ENCODE data around the gene ABL2. TPM values are rescaled to one million over a fixed set of nuclear protein-coding genes. Genes with fewer than 3 reads are reported as not detected.

The ABL2 gene
- total and polyA plus RNA-seq, 9 of the 15 experiments (the other 6 are each of a cell fraction or from before 2014, with no cell fraction given): 1.4 to 15.0 (median 8.6) TPM

GRCh38 chr1:179129702-179130473 is 99.6 kb downstream of the ABL2 start (continued):
- no peak; the same call in 1 of the 2 replicates for TF ChIP-seq ADNP (tag; IDR thresholded peaks at IDR 0.05)
- no peak for TF ChIP-seq ZNF586 (CRISPR knock-in tag; conservative IDR thresholded peaks at IDR 0.05)
- no peak for TF ChIP-seq HIVEP1 (CRISPR knock-in tag; IDR thresholded peaks at IDR 0.05)
- no peak for TF ChIP-seq HCFC1 (IDR thresholded peaks at IDR 0.05; ENCODE audit: low read depth, low read length)
- TF ChIP-seq YY1 (IDR thresholded peaks at IDR 0.05; ENCODE audit: borderline replicate concordance in 1 of 3, control insufficient read depth in 1 of 3, extremely low read depth in 1 of 3, insufficient read depth in 3 of 3, insufficient read length in 1 of 3, insufficient replicate concordance in 2 of 3, low read depth in 1 of 3, low read length in 2 of 3): no peak
- TF ChIP-seq XRCC3 (IDR thresholded peaks at IDR 0.05): no peak
- no peak for TF ChIP-seq SP2 (IDR thresholded peaks at IDR 0.05; ENCODE audit: extremely low read depth, low read depth, low read length, poor library complexity, severe bottlenecking)
- TF ChIP-seq CREM (IDR thresholded peaks at IDR 0.05; ENCODE audit: low read depth): no peak
- TF ChIP-seq NFATC3 (IDR thresholded peaks at IDR 0.05): no peak
- no peak for TF ChIP-seq SUPT5H (IDR thresholded peaks at IDR 0.05)

- BruUV-seq (replicated peaks): no TSS peak
- no peak for ATAC-seq
- in situ Hi-C loops (cut with MboI): loop anchor here (10.0 kb wide), 1 partner anchor 236 kb away; the partner anchor contains the start of gene AXDND1
- no peak overlapping the region for H3K27ac ChIP-seq (ENCODE audit: extremely low read depth, low read depth, low read length)
- no peaks in the 10 kb centered on the region for H3K27me3 ChIP-seq (ENCODE audit: control insufficient read depth in 2 of 2, insufficient read depth in 2 of 2, low read length in 2 of 2)
- WGBS (ENCODE audit: insufficient coverage, low coverage, missing lambda C conversion rate): 90% methylated on average over 4 of the region's 4 CpGs
- CTCF ChIA-PET (ENCODE audit: low intra/inter-chr PET ratio): no interaction called here
- no peak overlapping the region for H3K4me2 ChIP-seq (ENCODE audit: insufficient read depth, low read length)
- no peaks in the 10 kb centered on the region for H3K9me3 ChIP-seq (replicated peaks; ENCODE audit: control insufficient read depth, insufficient read depth, low read depth, low read length)
- DNase-seq (ENCODE audit: extremely low read depth in 1 of 4, low spot score in 3 of 4): no peak
- no peaks in the 10 kb centered on the region; the same call in 2 of the 3 replicates for H3K79me2 ChIP-seq (ENCODE audit: control insufficient read depth, insufficient read depth, low read length)
- H3K9ac ChIP-seq (ENCODE audit: insufficient read depth in 1 of 2, low read depth in 2 of 2, low read length in 2 of 2): no peak overlapping the region
- H3K36me3 ChIP-seq (ENCODE audit: control insufficient read depth, insufficient read depth, low read length): peaks cover 24% of the 10 kb centered on the region
- peaks cover 9 to 15% of the 10 kb centered on the region in 2 experiments; a peak in 3 of 5 replicates for H3K4me1 ChIP-seq (replicated peaks in 1 of 2; ENCODE audit: control insufficient read depth in 2 of 2, insufficient read depth in 2 of 2, low read length in 2 of 2)
- H3K9me1 ChIP-seq (ENCODE audit: control insufficient read depth, insufficient read depth, low read length): no peaks in the 10 kb centered on the region
- no peak for TF ChIP-seq HDAC6 (IDR thresholded peaks at IDR 0.05; ENCODE audit: low read depth, low read length)
- no peak for TF ChIP-seq ARID3B (CRISPR knock-in tag; IDR thresholded peaks at IDR 0.05; ENCODE audit: borderline replicate concordance)
- TF ChIP-seq BCL6 (CRISPR knock-in tag; IDR thresholded peaks at IDR 0.05): no peak
- no peak for TF ChIP-seq ZNF277 (CRISPR knock-in tag; IDR thresholded peaks at IDR 0.05; ENCODE audit: borderline replicate concordance)
- no peak for TF ChIP-seq BRF1 (IDR thresholded peaks at IDR 0.05; ENCODE audit: borderline replicate concordance, extremely low read depth, insufficient read length)
- TF ChIP-seq ZNF23 (CRISPR knock-in tag; IDR thresholded peaks at IDR 0.05): no peak
- no peak for TF ChIP-seq ZNF140 (CRISPR knock-in tag; IDR thresholded peaks at IDR 0.05)
- TF ChIP-seq SMC3 (conservative IDR thresholded peaks at IDR 0.05; ENCODE audit: insufficient read depth, low read depth, low read length): no peak
- no peaks in the 10 kb centered on the region for H4K20me1 ChIP-seq (replicated peaks; ENCODE audit: control insufficient read depth, insufficient read depth, low read length)
- POLR2A ChIA-PET: no interaction called here
- FAIRE-seq: no peak
- intact Hi-C loops (cut with micrococcal nuclease): no loop called here
- H2AFZ ChIP-seq (ENCODE audit: low read depth, low read length): no peak overlapping the region
- H3K4me3 ChIP-seq: no peak overlapping the region
These were observed 101.0 kb downstream of the ABL2 start for GRCh38 chr1:179128520-179128919.
